DND-41 (cell line): ENCODE data around the gene PRR7.

Experiments
- ATAC-seq: fragments of 200-7000 bp; cut with Tn5 transposase; 3 replicates; pipeline ENCODE4 v1.9.1; 2021; ENCODE audit warnings: low read depth; ENCODE audit not compliant: insufficient read depth
- DNase-seq: peaks from one replicate; pipeline ENCODE4 v3.0.0-alpha.2; 2020
- H2AFZ ChIP-seq: 2 replicates; pipeline ENCODE4 v1.6.0; 2012; ENCODE audit warnings: low read depth, low read length
- H3K27ac ChIP-seq: 2 replicates; pipeline ENCODE4 v1.5.1; 2012; ENCODE audit warnings: low read length, inconsistent platforms
- H3K27me3 ChIP-seq: fragments of 200-600 bp; sonication (generic); 2 replicates; pipeline ENCODE4 v1.6.0; 2012; ENCODE audit warnings: low read length, mild to moderate bottlenecking, inconsistent platforms; ENCODE audit not compliant: insufficient read depth, poor library complexity
- H3K36me3 ChIP-seq: 2 replicates; pipeline ENCODE4 v1.5.1; 2012; ENCODE audit warnings: low read length, inconsistent platforms; ENCODE audit not compliant: insufficient read depth
- H3K4me1 ChIP-seq: 2 replicates; pipeline ENCODE4 v1.5.1; 2012; ENCODE audit warnings: mild to moderate bottlenecking, low read length; ENCODE audit not compliant: insufficient read depth
- H3K4me2 ChIP-seq: 2 replicates; pipeline ENCODE4 v1.6.0; 2012; ENCODE audit warnings: mild to moderate bottlenecking, moderate library complexity, low read length, inconsistent platforms; ENCODE audit not compliant: insufficient read depth
- H3K4me3 ChIP-seq, 2 experiments: fragments of 200-600 bp in 1 of 2; shearing (Covaris generic) in 1 of 2; 2 replicates each; pipeline ENCODE4 v1.5.1; 2012 to 2016; ENCODE audit warnings: inconsistent platforms in 2 of 2, low read length in 2 of 2, mild to moderate bottlenecking in 2 of 2, low read depth in 1 of 2, moderate library complexity in 1 of 2
- H3K79me2 ChIP-seq: 2 replicates; pipeline ENCODE4 v1.6.0; 2012; ENCODE audit warnings: low read length, inconsistent platforms; ENCODE audit not compliant: insufficient read depth
- H3K9ac ChIP-seq: 2 replicates; pipeline ENCODE4 v1.6.0; 2012; ENCODE audit warnings: low read depth, mild to moderate bottlenecking, inconsistent platforms, low read length, moderate library complexity
- H3K9me3 ChIP-seq: 2 replicates; pipeline ENCODE4 v1.5.1; 2012; ENCODE audit warnings: low read length, moderate library complexity, mild to moderate bottlenecking, inconsistent platforms; ENCODE audit not compliant: insufficient read depth, severe bottlenecking
- H4K20me1 ChIP-seq: 2 replicates; pipeline ENCODE4 v1.6.0; 2012; ENCODE audit warnings: low read length; ENCODE audit not compliant: insufficient read depth
- EZH2 ChIP-seq: IDR thresholded peaks from 3 replicates; pipeline ENCODE4 v1.6.1; 2012; ENCODE audit warnings: borderline replicate concordance, low read depth, mild to moderate bottlenecking, moderate library complexity, low read length, inconsistent platforms; ENCODE audit not compliant: severe bottlenecking
- TF ChIP-seq, protein P1 (sequence below): IDR thresholded peaks from 2 replicates; pipeline ENCODE4 v1.5.1; 2012; ENCODE audit warnings: borderline replicate concordance, low read length, moderate library complexity, mild to moderate bottlenecking; ENCODE audit not compliant: poor library complexity, severe bottlenecking; ENCODE audit errors: extremely low read depth

PRR7 gene

DNA sequence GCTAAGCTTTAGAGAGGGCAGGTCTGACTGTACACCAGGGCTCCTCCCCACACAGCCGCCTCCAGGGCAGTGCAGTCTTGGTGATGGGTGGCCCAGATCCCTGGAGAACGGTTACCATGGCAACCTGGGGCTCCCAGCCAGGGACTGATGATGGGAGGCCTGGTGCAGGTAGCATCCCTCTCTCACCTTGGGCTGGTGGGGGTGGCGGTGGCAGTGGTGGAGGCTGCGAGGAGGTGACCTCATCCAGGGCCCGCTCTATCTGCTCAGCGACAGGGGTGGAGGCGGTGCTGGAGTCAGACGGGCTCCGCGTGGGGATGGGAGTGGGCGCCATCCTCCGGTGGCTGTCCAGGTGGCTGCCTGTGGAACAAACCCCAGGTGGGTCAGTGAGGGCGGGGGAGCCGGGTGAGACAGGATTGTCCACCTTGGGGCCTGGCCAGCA, 12.3 kb downstream of the PRR7 start:
- Histone ChIP-seq H3K9me3 (no peaks in the 10 kb centered on the region), H3K36me3 (peaks cover 34% of the 10 kb centered on the region), H4K20me1 (peaks cover 33% of the 10 kb centered on the region), H3K27me3 (no peaks in the 10 kb centered on the region), H3K9ac (no peak overlapping the region), H3K4me3 (no peak overlapping the region), H2AFZ (no peak overlapping the region), H3K79me2 (no peaks in the 10 kb centered on the region), H3K27ac (no peak overlapping the region), H3K4me2 (no peak overlapping the region), H3K4me1 (peaks cover 27% of the 10 kb centered on the region)
- ATAC-seq (no peak), DNase-seq (no peak)
- no peak for TF ChIP-seq EZH2
- TF ChIP-seq, protein P1, sequence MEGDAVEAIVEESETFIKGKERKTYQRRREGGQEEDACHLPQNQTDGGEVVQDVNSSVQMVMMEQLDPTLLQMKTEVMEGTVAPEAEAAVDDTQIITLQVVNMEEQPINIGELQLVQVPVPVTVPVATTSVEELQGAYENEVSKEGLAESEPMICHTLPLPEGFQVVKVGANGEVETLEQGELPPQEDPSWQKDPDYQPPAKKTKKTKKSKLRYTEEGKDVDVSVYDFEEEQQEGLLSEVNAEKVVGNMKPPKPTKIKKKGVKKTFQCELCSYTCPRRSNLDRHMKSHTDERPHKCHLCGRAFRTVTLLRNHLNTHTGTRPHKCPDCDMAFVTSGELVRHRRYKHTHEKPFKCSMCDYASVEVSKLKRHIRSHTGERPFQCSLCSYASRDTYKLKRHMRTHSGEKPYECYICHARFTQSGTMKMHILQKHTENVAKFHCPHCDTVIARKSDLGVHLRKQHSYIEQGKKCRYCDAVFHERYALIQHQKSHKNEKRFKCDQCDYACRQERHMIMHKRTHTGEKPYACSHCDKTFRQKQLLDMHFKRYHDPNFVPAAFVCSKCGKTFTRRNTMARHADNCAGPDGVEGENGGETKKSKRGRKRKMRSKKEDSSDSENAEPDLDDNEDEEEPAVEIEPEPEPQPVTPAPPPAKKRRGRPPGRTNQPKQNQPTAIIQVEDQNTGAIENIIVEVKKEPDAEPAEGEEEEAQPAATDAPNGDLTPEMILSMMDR, result no peak

DNA sequence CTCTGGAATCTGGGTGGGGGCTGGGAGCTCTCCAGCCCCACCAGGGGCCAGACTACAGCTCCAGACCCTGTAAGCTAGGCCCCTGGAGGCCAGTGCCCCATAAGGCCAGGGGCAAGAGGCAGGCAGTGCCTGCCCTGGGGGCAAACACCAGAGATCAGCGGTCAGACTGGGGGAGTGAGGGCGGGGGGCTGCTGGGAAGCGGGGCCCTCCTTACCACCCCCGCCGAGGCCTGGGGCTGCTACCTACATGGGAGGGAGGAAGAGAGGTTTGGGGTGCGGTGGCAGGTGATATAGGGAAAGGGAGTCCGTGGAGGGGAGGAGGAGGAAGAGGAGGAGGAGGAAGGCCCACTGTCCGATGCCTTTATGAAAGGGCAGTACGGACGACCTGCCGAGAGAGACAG, 12.7 kb downstream of the PRR7 start:
- DNase-seq (no peak), ATAC-seq (no peak)
- no peak overlapping the region for H3K27ac ChIP-seq
- no peak overlapping the region for H3K9ac ChIP-seq
- no peaks in the 10 kb centered on the region for H3K27me3 ChIP-seq
- no peaks in the 10 kb centered on the region for H3K79me2 ChIP-seq
- no peak overlapping the region for H3K4me2 ChIP-seq
- H3K9me3 ChIP-seq, result no peaks in the 10 kb centered on the region
- peaks cover 29% of the 10 kb centered on the region for H4K20me1 ChIP-seq
- H3K4me3 ChIP-seq, result no peak overlapping the region
- no peak overlapping the region for H2AFZ ChIP-seq
- TF ChIP-seq EZH2, result no peak
- TF ChIP-seq, protein P1, result no peak
- peaks cover 34% of the 10 kb centered on the region for H3K36me3 ChIP-seq
- peaks cover 23% of the 10 kb centered on the region for H3K4me1 ChIP-seq

DNA sequence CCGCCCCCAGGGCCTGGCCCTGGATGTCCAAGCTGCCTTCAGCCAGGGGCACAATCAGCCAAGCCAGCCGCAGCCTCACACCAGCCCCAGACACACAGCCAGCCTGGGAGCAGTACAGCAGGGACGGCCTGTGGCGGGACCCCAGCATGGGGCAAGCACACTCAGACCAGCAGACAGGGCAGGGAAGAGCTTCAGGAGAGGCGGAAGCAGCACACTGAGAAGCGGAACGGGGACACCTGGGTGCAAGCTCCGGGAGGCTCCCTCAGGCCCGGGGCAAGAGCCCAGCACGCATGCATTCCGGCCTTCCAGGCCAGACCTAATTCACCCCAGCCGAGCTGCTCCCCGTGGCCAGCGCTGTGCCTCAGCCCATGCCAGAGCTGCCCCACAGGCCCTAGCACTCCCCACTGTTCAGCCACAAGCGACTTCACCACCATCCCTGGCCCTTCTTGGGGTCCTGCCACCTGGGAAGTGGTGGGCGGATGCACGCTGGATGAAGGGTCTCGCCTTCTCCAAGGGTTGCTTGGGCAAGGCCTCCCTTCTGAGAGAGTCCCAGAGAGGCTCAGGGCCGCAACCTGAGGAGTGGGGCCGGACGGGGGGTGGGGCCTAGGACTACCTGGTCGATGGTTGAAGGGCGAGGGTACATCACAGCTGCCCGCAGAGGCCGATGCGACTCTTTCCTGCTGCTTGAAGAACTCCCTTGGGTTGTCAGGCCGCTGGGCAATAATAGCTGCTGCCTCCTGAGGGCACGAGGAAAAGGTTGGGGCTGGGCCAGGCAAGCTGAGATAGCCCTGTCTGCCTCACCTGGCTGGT, 13.4 kb downstream of the PRR7 start:
- no peak overlapping the region; the same call in 1 of the 2 replicates for H3K27ac ChIP-seq
- no peak overlapping the region for H3K9ac ChIP-seq
- DNase-seq, result no peak
- no peak for TF ChIP-seq EZH2
- TF ChIP-seq, protein P1, result no peak
- H3K4me3 ChIP-seq, result no peak overlapping the region
- H2AFZ ChIP-seq, result no peak overlapping the region
- no peak for ATAC-seq
- no peaks in the 10 kb centered on the region for H3K27me3 ChIP-seq
- no peaks in the 10 kb centered on the region for H3K9me3 ChIP-seq
- peaks cover 28% of the 10 kb centered on the region for H4K20me1 ChIP-seq
- peaks cover 17% of the 10 kb centered on the region for H3K4me1 ChIP-seq
- no peaks in the 10 kb centered on the region for H3K79me2 ChIP-seq
- peaks cover 34% of the 10 kb centered on the region for H3K36me3 ChIP-seq
- H3K4me2 ChIP-seq, result no peak overlapping the region
